KMS-11 (cell line): ENCODE measurements around the gene ACAP1.

ENCODE experiments used
- H2AFZ ChIP-seq: fragments of 200-600 bp; sonication (generic); 2 replicates; pipeline ENCODE4 v1.6.1; 2016; ENCODE audit warnings: antibody characterized with exemption, mixed run types, low read depth
- H3K27ac ChIP-seq: fragments of 200-600 bp; sonication (generic); 2 replicates; pipeline ENCODE4 v1.6.1; 2016; ENCODE audit warnings: mild to moderate bottlenecking, mixed run types
- H3K27me3 ChIP-seq: fragments of 200-600 bp; sonication (generic); 2 replicates; pipeline ENCODE4 v1.6.1; 2017; ENCODE audit warnings: mild to moderate bottlenecking, low read depth, mixed run types, moderate library complexity; ENCODE audit not compliant: insufficient read depth
- H3K36me3 ChIP-seq: fragments of 200-600 bp; sonication (generic); 2 replicates; pipeline ENCODE4 v1.6.1; 2017; ENCODE audit warnings: mild to moderate bottlenecking, mixed run types; ENCODE audit not compliant: insufficient read depth
- H3K4me1 ChIP-seq: fragments of 200-600 bp; sonication (generic); 2 replicates; pipeline ENCODE4 v1.6.1; 2016; ENCODE audit warnings: mild to moderate bottlenecking, low read depth, mixed run types; ENCODE audit not compliant: poor library complexity, severe bottlenecking
- H3K4me2 ChIP-seq: fragments of 200-600 bp; sonication (generic); 2 replicates; pipeline ENCODE4 v1.7.0; 2016; ENCODE audit warnings: mild to moderate bottlenecking, mixed run types
- H3K4me3 ChIP-seq: fragments of 200-600 bp; sonication (generic); IDR thresholded peaks from 2 replicates; pipeline ENCODE4 v1.6.1; 2017; ENCODE audit warnings: low read depth, low read length, mixed read lengths; ENCODE audit not compliant: insufficient read depth
- H3K79me2 ChIP-seq: fragments of 200-600 bp; sonication (generic); 2 replicates; pipeline ENCODE4 v1.6.1; 2016; ENCODE audit warnings: low read depth, mixed run types; ENCODE audit not compliant: insufficient read depth
- H3K9ac ChIP-seq: fragments of 200-600 bp; sonication (generic); 2 replicates; pipeline ENCODE4 v1.6.1; 2016; ENCODE audit warnings: mild to moderate bottlenecking, mixed run types
- H4K20me1 ChIP-seq: fragments of 200-600 bp; sonication (generic); 2 replicates; pipeline ENCODE4 v1.6.1; 2016; ENCODE audit warnings: mild to moderate bottlenecking, mixed run types; ENCODE audit not compliant: insufficient read depth
- TF ChIP-seq, protein P1 (sequence below): fragments of 200-600 bp; sonication (generic); conservative IDR thresholded peaks from 2 replicates; pipeline ENCODE4 v1.6.1; 2017; ENCODE audit warnings: low read depth, mild to moderate bottlenecking, antibody characterized with exemption, low read length, moderate library complexity, mixed read lengths

The ACAP1 gene

GRCh38 chr17:7318121-7318860 is 18.0 kb upstream of the ACAP1 start:
- Histone ChIP-seq H3K36me3 (no peaks in the 10 kb centered on the region), H2AFZ (no peak overlapping the region), H4K20me1 (no peaks in the 10 kb centered on the region), H3K4me3 (no peak overlapping the region), H3K27me3 (no peaks in the 10 kb centered on the region), H3K79me2 (no peaks in the 10 kb centered on the region), H3K4me2 (no peak overlapping the region), H3K9ac (no peak overlapping the region), H3K27ac (no peak overlapping the region), H3K4me1 (no peaks in the 10 kb centered on the region)
- TF ChIP-seq, protein P1, sequence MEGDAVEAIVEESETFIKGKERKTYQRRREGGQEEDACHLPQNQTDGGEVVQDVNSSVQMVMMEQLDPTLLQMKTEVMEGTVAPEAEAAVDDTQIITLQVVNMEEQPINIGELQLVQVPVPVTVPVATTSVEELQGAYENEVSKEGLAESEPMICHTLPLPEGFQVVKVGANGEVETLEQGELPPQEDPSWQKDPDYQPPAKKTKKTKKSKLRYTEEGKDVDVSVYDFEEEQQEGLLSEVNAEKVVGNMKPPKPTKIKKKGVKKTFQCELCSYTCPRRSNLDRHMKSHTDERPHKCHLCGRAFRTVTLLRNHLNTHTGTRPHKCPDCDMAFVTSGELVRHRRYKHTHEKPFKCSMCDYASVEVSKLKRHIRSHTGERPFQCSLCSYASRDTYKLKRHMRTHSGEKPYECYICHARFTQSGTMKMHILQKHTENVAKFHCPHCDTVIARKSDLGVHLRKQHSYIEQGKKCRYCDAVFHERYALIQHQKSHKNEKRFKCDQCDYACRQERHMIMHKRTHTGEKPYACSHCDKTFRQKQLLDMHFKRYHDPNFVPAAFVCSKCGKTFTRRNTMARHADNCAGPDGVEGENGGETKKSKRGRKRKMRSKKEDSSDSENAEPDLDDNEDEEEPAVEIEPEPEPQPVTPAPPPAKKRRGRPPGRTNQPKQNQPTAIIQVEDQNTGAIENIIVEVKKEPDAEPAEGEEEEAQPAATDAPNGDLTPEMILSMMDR, result no peak

- Histone ChIP-seq H3K4me1 (no peaks in the 10 kb centered on the region), H4K20me1 (no peaks in the 10 kb centered on the region), H3K27me3 (no peaks in the 10 kb centered on the region), H3K4me3 (no peak overlapping the region), H3K27ac (no peak overlapping the region), H3K9ac (no peak overlapping the region), H3K4me2 (no peak overlapping the region), H3K36me3 (no peaks in the 10 kb centered on the region), H2AFZ (no peak overlapping the region), H3K79me2 (no peaks in the 10 kb centered on the region)
- TF ChIP-seq, protein P1, result no peak
Measured at GRCh38 chr17:7321466-7321865, 14.9 kb upstream of the ACAP1 start.

DNA sequence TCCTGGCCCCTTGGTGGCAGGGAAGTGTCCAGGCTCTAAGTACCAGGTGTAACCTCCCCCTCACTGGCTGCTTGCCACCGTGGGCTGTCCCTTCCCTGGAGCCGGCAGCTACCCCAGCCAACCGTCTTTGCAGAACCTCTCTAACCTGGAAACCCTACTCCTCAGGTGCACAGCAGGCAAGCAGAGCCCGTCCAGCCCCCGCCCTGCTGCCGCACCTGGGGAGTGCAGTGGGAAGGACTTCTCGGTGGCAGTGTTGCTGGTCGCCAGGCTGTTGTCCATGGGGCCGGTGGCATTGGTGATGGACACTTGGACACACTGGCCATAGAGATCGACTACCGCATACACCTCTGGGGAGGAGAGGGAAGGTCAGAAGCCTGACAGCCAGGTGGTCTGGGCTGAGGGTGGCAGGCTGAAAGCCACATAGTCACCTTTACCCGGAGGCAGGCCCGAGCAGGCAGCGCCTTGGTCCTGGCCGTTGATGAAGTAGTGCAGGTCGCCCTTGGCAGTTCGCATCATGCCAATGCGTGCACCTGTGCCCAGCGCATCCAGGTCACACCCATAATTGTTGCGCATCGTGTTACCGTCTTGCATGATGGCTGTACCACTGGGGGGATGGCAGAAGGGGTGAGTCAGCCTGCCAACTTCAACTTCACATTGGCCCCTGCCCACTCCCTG is 13.7 kb upstream of the ACAP1 start:
- Histone ChIP-seq H3K4me2 (no peak overlapping the region), H3K4me1 (no peaks in the 10 kb centered on the region), H3K27me3 (no peaks in the 10 kb centered on the region), H3K79me2 (no peaks in the 10 kb centered on the region), H3K36me3 (no peaks in the 10 kb centered on the region), H2AFZ (no peak overlapping the region), H4K20me1 (no peaks in the 10 kb centered on the region), H3K9ac (no peak overlapping the region), H3K27ac (no peak overlapping the region), H3K4me3 (no peak overlapping the region)
- TF ChIP-seq, protein P1, result no peak

DNA sequence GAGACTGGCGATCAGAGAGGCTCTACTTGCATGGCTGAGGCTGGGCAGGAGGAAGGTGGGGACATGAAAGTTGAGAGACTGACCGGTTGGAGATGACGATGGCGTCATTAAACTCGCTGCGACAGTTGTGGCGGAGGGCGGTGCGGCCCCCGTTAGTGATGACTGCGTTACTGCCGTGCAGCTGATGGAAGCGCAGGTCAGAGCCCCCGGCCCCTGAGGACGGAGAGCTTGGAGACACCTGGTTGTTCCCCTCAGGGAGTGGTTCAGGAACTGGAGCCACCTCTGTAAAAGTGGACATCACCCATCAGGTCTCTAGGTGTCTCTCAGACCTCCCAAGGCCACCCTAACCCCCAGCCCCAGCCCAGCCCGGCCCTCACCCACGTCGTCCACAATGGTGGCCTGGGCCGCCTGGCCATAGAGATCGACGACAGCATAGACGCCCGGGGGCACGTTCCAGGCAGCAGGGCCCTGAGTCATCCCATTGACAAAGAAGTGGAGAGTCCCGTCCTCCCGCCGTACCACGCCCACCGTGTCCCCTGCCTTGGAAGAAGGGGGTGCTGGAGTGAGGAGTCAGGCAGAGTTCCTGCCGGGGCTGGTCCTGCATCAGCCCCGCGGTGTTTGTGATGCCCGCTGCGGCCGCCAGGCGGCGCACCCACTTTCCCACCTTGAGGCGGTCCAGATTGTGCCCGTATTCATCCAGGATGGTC is 12.4 kb upstream of the ACAP1 start:
- Histone ChIP-seq H3K9ac (no peak overlapping the region), H3K4me3 (no peak overlapping the region), H3K4me2 (no peak overlapping the region), H3K27me3 (no peaks in the 10 kb centered on the region), H4K20me1 (no peaks in the 10 kb centered on the region), H2AFZ (no peak overlapping the region), H3K4me1 (no peaks in the 10 kb centered on the region), H3K36me3 (no peaks in the 10 kb centered on the region), H3K79me2 (no peaks in the 10 kb centered on the region), H3K27ac (no peak overlapping the region)
- TF ChIP-seq, protein P1, result no peak
